GDM1 (cell line): Measurements from ENCODE around the gene FDXR.

Experiments
- DNase-seq: peaks from one replicate; lab custom pipeline; 2025; lab: John Stamatoyannopoulos, UW

FDXR gene

GRCh38 chr17:74857191-74857590, 15.6 kb downstream of the FDXR start:
- DNase-seq: no peak

- no peak for DNase-seq
Observed at GRCh38 chr17:74856112-74856511, 16.7 kb downstream of the FDXR start.

- DNase-seq: no peak
Observed at GRCh38 chr17:74855323-74855722, 17.5 kb downstream of the FDXR start.

GRCh38 chr17:74854792-74855191, 18.0 kb downstream of the FDXR start:
- no peak for DNase-seq

GRCh38 chr17:74853669-74854068, 19.1 kb downstream of the FDXR start:
- DNase-seq: no peak

- no peak for DNase-seq
Observed at GRCh38 chr17:74853048-74853397, 19.8 kb downstream of the FDXR start.

- no peak for DNase-seq
Observed at GRCh38 chr17:74852237-74853047, 20.4 kb downstream of the FDXR start.

- no peak for DNase-seq
Observed at GRCh38 chr17:74851612-74852236, 21.1 kb downstream of the FDXR start.

GRCh38 chr17:74850914-74851313, 21.9 kb downstream of the FDXR start:
- no peak for DNase-seq

- no peak for DNase-seq
Observed at GRCh38 chr17:74850310-74850709, 22.5 kb downstream of the FDXR start.

GRCh38 chr17:74848656-74849399, 24.0 kb downstream of the FDXR start:
- no peak for DNase-seq

GRCh38 chr17:74846621-74847020, 26.2 kb downstream of the FDXR start:
- DNase-seq: no peak

- no peak for DNase-seq
Observed at GRCh38 chr17:74843352-74843627, 29.5 kb downstream of the FDXR start.

- no peak for DNase-seq
Observed at GRCh38 chr17:74842599-74843351, 30.0 kb downstream of the FDXR start.

- no peak for DNase-seq
Observed at GRCh38 chr17:74842146-74842598, 30.6 kb downstream of the FDXR start.

- DNase-seq: no peak
Observed at GRCh38 chr17:74840989-74841666, 31.7 kb downstream of the FDXR start.

GRCh38 chr17:74839990-74840852, 32.6 kb downstream of the FDXR start:
- no peak for DNase-seq

- no peak for DNase-seq
Observed at GRCh38 chr17:74838274-74838673, 34.5 kb downstream of the FDXR start.

- no peak for DNase-seq
Observed at GRCh38 chr17:74836691-74837467, 35.9 kb downstream of the FDXR start.

GRCh38 chr17:74836191-74836590, 36.6 kb downstream of the FDXR start:
- DNase-seq: no peak
